Fibroblast of pulmonary artery (primary cell): ENCODE results near the gene KRTAP13-4.

Source experiments
- DNase-seq: peaks from one replicate; pipeline ENCODE4 v3.0.0-alpha.2; 2010; ENCODE audit warnings: low read depth
- H3K4me3 ChIP-seq: replicated peaks from 2 replicates; pipeline ENCODE4 v1.5.1; 2011; ENCODE audit warnings: low read depth, mild to moderate bottlenecking, control low read depth, low read length, moderate library complexity
- TF ChIP-seq, protein P1 (sequence below): IDR thresholded peaks from 2 replicates; pipeline ENCODE4 v1.5.1; 2011; ENCODE audit warnings: mild to moderate bottlenecking, control low read depth, low read length, inconsistent platforms; ENCODE audit errors: missing control alignments

KRTAP13-4 gene

DNA sequence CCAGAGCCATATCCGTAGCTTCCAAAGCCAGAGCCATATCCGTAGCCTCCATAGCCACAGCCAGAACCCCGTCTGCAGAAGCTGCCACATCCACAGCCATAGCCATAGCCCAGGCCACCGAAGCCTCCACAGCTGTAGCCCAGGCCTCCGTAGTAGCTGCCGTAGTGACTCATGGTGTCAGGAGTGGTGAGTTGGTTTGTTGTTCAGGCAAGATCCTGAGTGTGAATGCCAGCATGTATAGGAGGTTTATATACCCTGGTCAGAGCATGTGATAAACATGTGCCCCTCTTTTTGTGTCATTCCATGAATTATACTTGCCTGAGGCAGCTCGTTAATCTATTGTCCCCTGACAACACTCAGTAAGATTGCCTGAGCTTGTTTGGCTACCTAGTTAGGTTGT lies 50.1 kb downstream of the KRTAP13-4 start, which contains the start of gene KRTAP19-1:
Gene KRTAP19-1 (minus strand): TSS at position 223 of the 400 bp plus-strand sequence. CDS start 50 bp downstream, at position 173.
- no peak for DNase-seq
- H3K4me3 ChIP-seq, result no peak within 1 kb of the TSS
- TF ChIP-seq, protein P1, sequence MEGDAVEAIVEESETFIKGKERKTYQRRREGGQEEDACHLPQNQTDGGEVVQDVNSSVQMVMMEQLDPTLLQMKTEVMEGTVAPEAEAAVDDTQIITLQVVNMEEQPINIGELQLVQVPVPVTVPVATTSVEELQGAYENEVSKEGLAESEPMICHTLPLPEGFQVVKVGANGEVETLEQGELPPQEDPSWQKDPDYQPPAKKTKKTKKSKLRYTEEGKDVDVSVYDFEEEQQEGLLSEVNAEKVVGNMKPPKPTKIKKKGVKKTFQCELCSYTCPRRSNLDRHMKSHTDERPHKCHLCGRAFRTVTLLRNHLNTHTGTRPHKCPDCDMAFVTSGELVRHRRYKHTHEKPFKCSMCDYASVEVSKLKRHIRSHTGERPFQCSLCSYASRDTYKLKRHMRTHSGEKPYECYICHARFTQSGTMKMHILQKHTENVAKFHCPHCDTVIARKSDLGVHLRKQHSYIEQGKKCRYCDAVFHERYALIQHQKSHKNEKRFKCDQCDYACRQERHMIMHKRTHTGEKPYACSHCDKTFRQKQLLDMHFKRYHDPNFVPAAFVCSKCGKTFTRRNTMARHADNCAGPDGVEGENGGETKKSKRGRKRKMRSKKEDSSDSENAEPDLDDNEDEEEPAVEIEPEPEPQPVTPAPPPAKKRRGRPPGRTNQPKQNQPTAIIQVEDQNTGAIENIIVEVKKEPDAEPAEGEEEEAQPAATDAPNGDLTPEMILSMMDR, result no peak
